Stimulated activated CD8-positive, alpha-beta memory T cell treated with anti-CD3 and anti-CD28 coated beads, Interleukin-4, amount 100 ng/mL, for 48 hours (primary cell): ENCODE measurements around the gene RIC8B.
A peak's percentile ranks its signal among the peaks of the same experiment; 100 is the strongest.
"Not testable (repeated sequence)": the region's sequence is repeated elsewhere in the genome, so short reads cannot be mapped to it uniquely, and the experiment has no call there.

Source experiments
- DNase-seq: peaks from one replicate; pipeline ENCODE4 v3.0.0-alpha.2; 2020

RIC8B gene

GRCh38 chr12:106774005-106774807 is at the start of gene RIC8B:
RIC8B (plus strand) TSS chr12:106774682; CDS start chr12:106774746, 64 bp downstream.
- peak; percentile 89 for DNase-seq

- no peak for DNase-seq
Measured at GRCh38 chr12:106724934-106725333, 49.5 kb upstream of the RIC8B start.

- DNase-seq = not testable (repeated sequence)
Measured at GRCh38 chr12:106726603-106727202, 47.8 kb upstream of the RIC8B start.

- no peak for DNase-seq
Measured at GRCh38 chr12:106729611-106730010, 44.9 kb upstream of the RIC8B start.

GRCh38 chr12:106732890-106733289 is 41.6 kb upstream of the RIC8B start:
- DNase-seq = no peak

GRCh38 chr12:106733660-106734059 is 40.8 kb upstream of the RIC8B start:
- no peak for DNase-seq

GRCh38 chr12:106736051-106736957 is 38.2 kb upstream of the RIC8B start:
- DNase-seq = no peak

GRCh38 chr12:106739318-106739717 is 35.2 kb upstream of the RIC8B start:
- no peak for DNase-seq

GRCh38 chr12:106739815-106740530 is 34.5 kb upstream of the RIC8B start:
- no peak for DNase-seq

GRCh38 chr12:106740818-106741217 is 33.7 kb upstream of the RIC8B start:
- DNase-seq = no peak

GRCh38 chr12:106741247-106741646 is 33.2 kb upstream of the RIC8B start:
- no peak for DNase-seq

- DNase-seq = no peak
Measured at GRCh38 chr12:106743270-106743988, 31.1 kb upstream of the RIC8B start.

- DNase-seq = no peak
Measured at GRCh38 chr12:106744600-106744999, 29.9 kb upstream of the RIC8B start.

- DNase-seq = no peak
Measured at GRCh38 chr12:106745181-106745745, 29.2 kb upstream of the RIC8B start.

GRCh38 chr12:106747973-106748436 is 26.5 kb upstream of the RIC8B start:
- no peak for DNase-seq

- no peak for DNase-seq
Measured at GRCh38 chr12:106750524-106750923, 24.0 kb upstream of the RIC8B start.

- DNase-seq = peak; percentile 79
Measured at GRCh38 chr12:106753526-106753925, 21.0 kb upstream of the RIC8B start.

GRCh38 chr12:106754331-106754730 is 20.2 kb upstream of the RIC8B start:
- DNase-seq = no peak

GRCh38 chr12:106757623-106758348 is 16.7 kb upstream of the RIC8B start:
- DNase-seq = no peak

- no peak for DNase-seq
Measured at GRCh38 chr12:106758349-106759110, 16.0 kb upstream of the RIC8B start.
